Bronchial epithelial cell (primary cell): Measurements from ENCODE around the gene GPX3. TPM values are rescaled to one million over a fixed set of nuclear protein-coding genes. Genes with fewer than 3 reads are reported as not detected.

Source experiments
- DNase-seq: peaks from one replicate; pipeline ENCODE4 v3.0.0-alpha.2; 2010; ENCODE audit warnings: low read depth
- FAIRE-seq: peaks from 2 replicates; lab custom pipeline; 2011; peaks lifted over from hg19 to GRCh38; lab: Jason Lieb, UNC
- H3K27me3 ChIP-seq: 2 replicates; pipeline ENCODE4 v1.5.1; 2011; ENCODE audit warnings: low read length; ENCODE audit not compliant: control insufficient read depth, insufficient read depth
- H3K36me3 ChIP-seq: 2 replicates; pipeline ENCODE4 v1.5.1; 2011; ENCODE audit warnings: low read length; ENCODE audit not compliant: control insufficient read depth, insufficient read depth
- H3K4me3 ChIP-seq: 2 replicates; pipeline ENCODE4 v1.5.1; 2011; ENCODE audit warnings: mild to moderate bottlenecking, low read depth, low read length, control low read depth
- CTCF ChIP-seq: IDR thresholded peaks from 2 replicates; pipeline ENCODE4 v1.5.1; 2011; ENCODE audit warnings: mild to moderate bottlenecking, moderate library complexity, low read length, control low read depth, inconsistent platforms; ENCODE audit not compliant: insufficient read depth, severe bottlenecking
- total RNA-seq: library from RNA; depleted of rRNA; stranded (reverse); fragments of >200 nt; gene quantifications from 2 replicates; pipeline ENCODE4 v1.2.1, GENCODE V29; 2014

The GPX3 gene
- total RNA-seq, 1 donor from 2014 or later: 79.0 TPM

- no peak for DNase-seq
- no peaks in the 10 kb centered on the region for H3K27me3 ChIP-seq
- no peak overlapping the region for H3K4me3 ChIP-seq
- no peak for TF ChIP-seq CTCF
- no peaks in the 10 kb centered on the region for H3K36me3 ChIP-seq
- FAIRE-seq: no peak
Observed at GRCh38 chr5:151002681-151003502, 17.5 kb upstream of the GPX3 start.

DNA sequence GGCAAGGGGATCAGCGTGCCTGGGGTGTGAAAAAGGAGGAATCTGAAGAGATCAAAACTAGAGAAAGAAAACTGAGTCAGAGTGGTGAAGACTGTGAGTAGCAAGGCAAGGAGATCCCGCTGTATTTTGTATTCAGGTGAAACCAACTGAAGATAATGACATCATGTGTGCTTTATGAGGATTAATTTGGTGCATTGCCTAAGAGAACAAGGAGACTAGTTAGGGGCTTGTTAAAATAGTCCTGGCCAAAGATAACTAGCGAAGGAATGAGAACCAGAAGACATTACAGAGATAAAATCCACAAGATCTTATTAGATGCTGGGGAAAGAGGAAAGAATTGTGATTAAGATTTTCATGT lies 16.9 kb upstream of the GPX3 start:
- Histone ChIP-seq H3K36me3 (no peaks in the 10 kb centered on the region), H3K4me3 (no peak overlapping the region), H3K27me3 (no peaks in the 10 kb centered on the region)
- FAIRE-seq: no peak
- no peak for DNase-seq
- TF ChIP-seq CTCF: no peak

DNA sequence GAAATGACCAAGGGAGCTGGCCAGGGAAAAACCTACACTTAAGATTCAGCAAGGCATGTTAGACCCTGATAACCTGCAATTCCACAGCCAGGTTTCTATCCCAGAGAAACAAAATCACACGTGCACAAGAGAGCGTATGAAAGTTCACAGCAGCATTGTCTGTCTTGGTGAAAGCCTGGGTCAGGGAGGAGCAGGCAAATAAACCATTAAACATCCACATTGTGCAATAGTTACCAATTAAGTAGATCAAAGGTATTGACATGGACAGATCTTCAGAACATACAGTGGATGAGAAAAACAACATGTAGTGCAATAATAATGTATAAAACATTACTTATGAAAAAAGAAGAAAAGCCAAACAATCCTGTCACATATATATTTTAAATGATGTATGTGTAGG lies 15.9 kb upstream of the GPX3 start:
- no peak overlapping the region for H3K4me3 ChIP-seq
- FAIRE-seq (no peak), DNase-seq (no peak)
- H3K36me3 ChIP-seq: no peaks in the 10 kb centered on the region
- no peaks in the 10 kb centered on the region for H3K27me3 ChIP-seq
- TF ChIP-seq CTCF: no peak

DNA sequence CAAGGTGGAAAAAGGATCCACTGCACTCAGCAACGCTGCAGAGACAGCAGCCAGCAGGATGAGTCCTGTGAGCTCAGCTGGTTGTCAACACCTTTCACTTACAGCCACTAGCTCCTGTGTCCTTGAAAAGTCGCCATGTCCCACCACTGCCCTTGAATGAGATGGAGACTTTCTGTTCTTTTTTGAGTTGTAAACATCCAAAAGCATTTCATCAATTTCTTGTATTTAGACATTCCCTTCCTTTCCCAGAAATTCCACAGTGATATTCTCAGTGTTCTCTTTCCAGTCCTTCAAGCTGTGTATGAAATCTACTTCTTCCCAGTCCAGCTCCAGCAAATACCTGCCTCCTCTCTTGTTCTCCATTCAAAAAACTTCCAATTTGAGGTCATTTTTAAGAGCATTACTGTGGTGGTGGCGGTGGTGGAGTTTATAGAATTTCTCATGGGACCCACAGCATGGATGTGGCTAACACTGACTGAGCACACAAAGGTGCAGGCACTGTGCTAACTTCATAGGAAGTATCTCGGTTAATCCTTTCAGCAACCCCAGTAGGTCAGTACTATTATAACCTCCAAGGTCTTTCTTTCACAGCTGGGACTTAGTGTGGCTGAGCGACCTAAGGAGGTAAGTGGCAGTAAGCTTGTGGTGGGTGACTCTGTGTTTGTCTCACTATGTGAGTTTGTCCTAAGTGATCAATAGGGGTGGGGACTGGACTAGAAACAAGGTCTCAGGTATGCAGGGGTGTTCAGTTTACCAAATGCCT lies 15.0 kb upstream of the GPX3 start:
- Histone ChIP-seq H3K36me3 (no peaks in the 10 kb centered on the region), H3K27me3 (no peaks in the 10 kb centered on the region), H3K4me3 (no peak overlapping the region)
- DNase-seq (no peak), FAIRE-seq (no peak)
- TF ChIP-seq CTCF: no peak

DNA sequence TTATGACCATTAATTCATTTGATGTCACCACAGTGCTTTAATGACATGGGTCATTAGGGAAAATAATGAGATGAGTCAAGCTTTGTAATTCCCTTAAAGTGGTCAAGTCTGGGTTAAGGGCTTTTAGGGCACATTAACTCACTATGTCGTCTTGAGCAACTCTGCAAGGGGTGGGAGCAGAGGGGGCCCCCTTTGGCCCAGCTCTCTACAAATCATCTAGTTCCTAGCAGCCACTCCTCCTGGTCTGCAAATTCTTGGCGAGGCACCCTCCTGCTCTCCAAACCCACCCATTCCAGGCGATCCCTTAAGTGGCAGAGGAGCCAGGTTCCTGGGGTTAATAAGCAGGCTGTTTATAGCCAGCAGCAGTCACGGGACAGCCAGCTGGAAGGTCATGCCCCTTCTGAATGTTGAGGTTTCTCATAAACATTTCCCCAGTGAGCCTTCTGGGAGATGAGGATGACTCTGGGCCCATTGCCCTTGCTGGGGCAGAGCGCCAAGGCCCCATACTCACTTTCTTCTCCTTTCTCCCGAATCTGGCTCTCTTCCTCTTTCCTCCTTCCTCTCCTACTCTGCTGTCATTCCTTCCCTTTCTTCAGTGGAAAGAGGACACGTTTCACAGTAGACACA lies 14.3 kb upstream of the GPX3 start:
- no peaks in the 10 kb centered on the region for H3K36me3 ChIP-seq
- TF ChIP-seq CTCF: no peak
- FAIRE-seq: no peak
- H3K27me3 ChIP-seq: no peaks in the 10 kb centered on the region
- no peak for DNase-seq
- H3K4me3 ChIP-seq: no peak overlapping the region
